Chondrocyte (in vitro differentiated cells): ENCODE measurements around the gene ANK2. TPM values are rescaled to one million over a fixed set of nuclear protein-coding genes. Genes with fewer than 3 reads are reported as not detected.

Source experiments
- DNase-seq: peaks from one replicate; pipeline ENCODE4 v3.0.0; 2021; ENCODE audit warnings: mixed read lengths, low spot score
- H3K27ac Mint-ChIP-seq: one replicate; pipeline ENCODE4 v1.8.0; 2021; ENCODE audit warnings: mild to moderate bottlenecking, moderate library complexity, mixed read lengths; ENCODE audit not compliant: unreplicated experiment
- H3K27me3 Mint-ChIP-seq: 2 replicates; pipeline ENCODE4 v1.8.0; 2021; ENCODE audit warnings: low read depth, mixed read lengths
- H3K36me3 Mint-ChIP-seq: 2 replicates; pipeline ENCODE4 v1.8.0; 2021; ENCODE audit warnings: low read depth, mixed read lengths
- H3K4me1 Mint-ChIP-seq: 2 replicates; pipeline ENCODE4 v1.8.0; 2021; ENCODE audit warnings: low read depth, mild to moderate bottlenecking, mixed read lengths
- H3K4me3 Mint-ChIP-seq: one replicate; pipeline ENCODE4 v1.8.0; 2021; ENCODE audit warnings: mild to moderate bottlenecking, moderate library complexity, mixed read lengths; ENCODE audit not compliant: unreplicated experiment
- H3K9me3 Mint-ChIP-seq: 2 replicates; pipeline ENCODE4 v1.8.0; 2021; ENCODE audit warnings: low read depth, mixed read lengths
- CTCF ChIP-seq: fragments of 200-600 bp; sonication (generic); IDR thresholded peaks from 2 replicates; pipeline ENCODE4 v1.5.0; 2021; ENCODE audit warnings: antibody characterized with exemption, mild to moderate bottlenecking, moderate library complexity
- long read RNA-seq: library from polyadenylated mRNA; stranded (forward); transcript quantifications from one replicate; pipeline ENCODE4 v2.0.0, GENCODE V29; 2021
- total RNA-seq: library from RNA; stranded (reverse); gene quantifications from 3 replicates; pipeline ENCODE4 v1.2.1, GENCODE V29; 2021

Gene ANK2
- 51.0 to 78.3 TPM (median 71.2 TPM) in 3 replicates for total RNA-seq
- long read RNA-seq, partial matches to known transcripts, result 4 of 21 reads
- long read RNA-seq, other reads (novel, unspliced or antisense), result 17 of 21 reads

GRCh38 chr4:113049421-113050370 is at the start of gene ANK2:
ANK2 (plus strand) TSS chr4:113049653; CDS start chr4:113049729, 76 bp downstream.
- H3K27me3 Mint-ChIP-seq, result no peaks in the 10 kb centered on the region
- no peak for DNase-seq
- H3K27ac Mint-ChIP-seq, result no peak within 1 kb of the TSS
- peaks cover 10% of the 10 kb centered on the region for H3K4me1 Mint-ChIP-seq
- H3K4me3 Mint-ChIP-seq, result no peak within 1 kb of the TSS
- no peaks in the 10 kb centered on the region for H3K36me3 Mint-ChIP-seq
- H3K9me3 Mint-ChIP-seq, result peaks cover 2% of the 10 kb centered on the region
- no peak for TF ChIP-seq CTCF

GRCh38 chr4:113003841-113004240 is 45.6 kb upstream of the ANK2 start:
- H3K36me3 Mint-ChIP-seq, result no peaks in the 10 kb centered on the region
- peaks cover 17% of the 10 kb centered on the region for H3K4me1 Mint-ChIP-seq
- no peaks in the 10 kb centered on the region for H3K9me3 Mint-ChIP-seq
- H3K27me3 Mint-ChIP-seq, result no peaks in the 10 kb centered on the region
- H3K4me3 Mint-ChIP-seq, result no peak overlapping the region
- TF ChIP-seq CTCF, result no peak
- DNase-seq, result no peak
- no peak overlapping the region for H3K27ac Mint-ChIP-seq

GRCh38 chr4:113004655-113005054 is 44.8 kb upstream of the ANK2 start:
- Mint-ChIP-seq H3K27ac (no peak overlapping the region), H3K27me3 (no peaks in the 10 kb centered on the region), H3K36me3 (no peaks in the 10 kb centered on the region), H3K9me3 (no peaks in the 10 kb centered on the region), H3K4me3 (no peak overlapping the region), H3K4me1 (peaks cover 19% of the 10 kb centered on the region)
- no peak for TF ChIP-seq CTCF
- no peak for DNase-seq

- H3K27ac Mint-ChIP-seq, result no peak overlapping the region
- H3K4me3 Mint-ChIP-seq, result no peak overlapping the region
These were observed 42.8 kb upstream of the ANK2 start for GRCh38 chr4:113006632-113007031.

More at GRCh38 chr4:113006632-113007031, 42.8 kb upstream of the ANK2 start:
- DNase-seq, result no peak
- Mint-ChIP-seq H3K27me3 (no peaks in the 10 kb centered on the region), H3K9me3 (no peaks in the 10 kb centered on the region), H3K4me1 (peaks cover 12% of the 10 kb centered on the region), H3K36me3 (no peaks in the 10 kb centered on the region)
- peak; percentile 25 for TF ChIP-seq CTCF
